WTC11 (cell line): ENCODE results near the gene MALT1. TPM values are rescaled to one million over a fixed set of nuclear protein-coding genes. Genes with fewer than 3 reads are reported as not detected.

Experiments used
- ATAC-seq: fragments of 200-7000 bp; cut with Tn5 transposase; 2 replicates; pipeline ENCODE4 v1.10.0; 2021; ENCODE audit warnings: mild to moderate bottlenecking, moderate library complexity
- CTCF ChIA-PET: fragments of 300-600 bp; sonication (Branson Sonifier 250); formaldehyde crosslinking; loops from one replicate; lab custom pipeline; 2021; ENCODE audit warnings: antibody characterized with exemption; lab: Charles Lee
- POLR2A ChIA-PET: fragments of 350-600 bp; sonication (Branson Sonifier 250); formaldehyde crosslinking; loops from one replicate; lab custom pipeline; 2021; ENCODE audit warnings: antibody characterized with exemption; lab: Charles Lee
- DNase-seq: peaks from one replicate; pipeline ENCODE4 v3.0.0; 2021; ENCODE audit warnings: low spot score
- H3K27ac Mint-ChIP-seq: 2 replicates; pipeline ENCODE4 v1.8.0; 2021; ENCODE audit warnings: mixed read lengths
- H3K27me3 Mint-ChIP-seq: 2 replicates; pipeline ENCODE4 v1.8.0; 2021; ENCODE audit warnings: low read depth, mild to moderate bottlenecking, moderate library complexity, mixed read lengths
- H3K36me3 Mint-ChIP-seq: 2 replicates; pipeline ENCODE4 v1.8.0; 2021; ENCODE audit warnings: mixed read lengths
- H3K4me1 Mint-ChIP-seq: 2 replicates; pipeline ENCODE4 v1.8.0; 2022; ENCODE audit warnings: mixed read lengths
- H3K4me3 Mint-ChIP-seq: 2 replicates; pipeline ENCODE4 v1.8.0; 2021; ENCODE audit warnings: mild to moderate bottlenecking, moderate library complexity, mixed read lengths
- H3K9me3 Mint-ChIP-seq: 2 replicates; pipeline ENCODE4 v1.8.0; 2021; ENCODE audit warnings: mixed read lengths
- CBFB ChIP-seq: sonication (generic); formaldehyde crosslinking; IDR thresholded peaks from 2 replicates; pipeline ENCODE4 v1.8.1; 2022; ENCODE audit warnings: mild to moderate bottlenecking, low read depth, missing genetic modification reagents
- FOXP1 ChIP-seq: sonication (generic); formaldehyde crosslinking; IDR thresholded peaks from 2 replicates; pipeline ENCODE4 v1.8.0; 2022; ENCODE audit warnings: missing genetic modification reagents, mild to moderate bottlenecking, moderate library complexity, borderline replicate concordance
- JAZF1 ChIP-seq: fragments of 250-450 bp; sonication (Bioruptor Pico); IDR thresholded peaks from 2 replicates; pipeline ENCODE4 v1.9.0; 2021; ENCODE audit warnings: moderate library complexity, mild to moderate bottlenecking, inconsistent platforms
- JUN ChIP-seq: sonication (generic); formaldehyde crosslinking; IDR thresholded peaks from 2 replicates; pipeline ENCODE4 v1.8.0; 2023; ENCODE audit warnings: mild to moderate bottlenecking, missing genetic modification reagents
- KAT7 ChIP-seq: sonication (generic); formaldehyde crosslinking; IDR thresholded peaks from 2 replicates; pipeline ENCODE4 v1.8.1; 2023; ENCODE audit warnings: missing genetic modification reagents, mild to moderate bottlenecking, borderline replicate concordance
- NR1H2 ChIP-seq: sonication (generic); formaldehyde crosslinking; IDR thresholded peaks from 2 replicates; pipeline ENCODE4 v1.9.0; 2021; ENCODE audit warnings: mild to moderate bottlenecking, moderate library complexity, missing genetic modification reagents
- TCF7 ChIP-seq: sonication (generic); formaldehyde crosslinking; IDR thresholded peaks from 2 replicates; pipeline ENCODE4 v1.8.0; 2022; ENCODE audit warnings: mild to moderate bottlenecking, low read depth, missing genetic modification reagents, moderate library complexity
- ZBTB21 ChIP-seq: sonication (generic); formaldehyde crosslinking; IDR thresholded peaks from 2 replicates; pipeline ENCODE4 v1.8.1; 2023; ENCODE audit warnings: mild to moderate bottlenecking, missing genetic modification reagents, borderline replicate concordance
- ZNF263 ChIP-seq: sonication (generic); formaldehyde crosslinking; IDR thresholded peaks from 2 replicates; pipeline ENCODE4 v1.8.1; 2022; ENCODE audit warnings: low read depth, mild to moderate bottlenecking, moderate library complexity, missing genetic modification reagents
- total RNA-seq: library from RNA; stranded (reverse); gene quantifications from 3 replicates; pipeline ENCODE4 v1.2.3, GENCODE V29; 2021
- TF ChIP-seq, protein P1 (sequence below): sonication (generic); formaldehyde crosslinking; IDR thresholded peaks from 2 replicates; pipeline ENCODE4 v1.8.0; 2022; ENCODE audit warnings: mild to moderate bottlenecking, missing genetic modification reagents
- TF ChIP-seq, protein P2 (sequence below): fragments of 250-450 bp; sonication (Bioruptor Pico); IDR thresholded peaks from 2 replicates; pipeline ENCODE4 v1.9.0; 2021; ENCODE audit warnings: mild to moderate bottlenecking, borderline replicate concordance
- TF ChIP-seq, protein P3 (sequence below): sonication (generic); formaldehyde crosslinking; IDR thresholded peaks from 2 replicates; pipeline ENCODE4 v1.8.1; 2022; ENCODE audit warnings: mild to moderate bottlenecking, missing genetic modification reagents, moderate library complexity, borderline replicate concordance
- TF ChIP-seq, protein P4 (sequence below): fragments of 250-450 bp; sonication (Bioruptor Pico); IDR thresholded peaks from 2 replicates; pipeline ENCODE4 v2.1.2; 2022; ENCODE audit warnings: mild to moderate bottlenecking, moderate library complexity
- TF ChIP-seq, protein P5 (sequence below): sonication (generic); formaldehyde crosslinking; IDR thresholded peaks from 2 replicates; pipeline ENCODE4 v1.8.1; 2023; ENCODE audit warnings: mild to moderate bottlenecking, missing genetic modification reagents, moderate library complexity
- TF ChIP-seq, protein P6 (sequence below): sonication (generic); formaldehyde crosslinking; IDR thresholded peaks from 2 replicates; pipeline ENCODE4 v1.8.1; 2023; ENCODE audit warnings: mild to moderate bottlenecking, missing genetic modification reagents
- TF ChIP-seq, protein P7 (sequence below): sonication (generic); formaldehyde crosslinking; IDR thresholded peaks from 2 replicates; pipeline ENCODE4 v1.8.1; 2023; ENCODE audit warnings: mild to moderate bottlenecking, missing genetic modification reagents, moderate library complexity
- TF ChIP-seq, protein P8 (sequence below): sonication (generic); formaldehyde crosslinking; conservative IDR thresholded peaks from 2 replicates; pipeline ENCODE4 v1.8.1; 2023; ENCODE audit warnings: mild to moderate bottlenecking, low read depth, missing genetic modification reagents, moderate library complexity
- TF ChIP-seq, protein P9 (sequence below): sonication (generic); formaldehyde crosslinking; IDR thresholded peaks from 2 replicates; pipeline ENCODE4 v1.8.1; 2023; ENCODE audit warnings: mild to moderate bottlenecking, missing genetic modification reagents, borderline replicate concordance

Gene MALT1
- total RNA-seq, 1 experiment from 2014 or later: 13.2 TPM

DNA sequence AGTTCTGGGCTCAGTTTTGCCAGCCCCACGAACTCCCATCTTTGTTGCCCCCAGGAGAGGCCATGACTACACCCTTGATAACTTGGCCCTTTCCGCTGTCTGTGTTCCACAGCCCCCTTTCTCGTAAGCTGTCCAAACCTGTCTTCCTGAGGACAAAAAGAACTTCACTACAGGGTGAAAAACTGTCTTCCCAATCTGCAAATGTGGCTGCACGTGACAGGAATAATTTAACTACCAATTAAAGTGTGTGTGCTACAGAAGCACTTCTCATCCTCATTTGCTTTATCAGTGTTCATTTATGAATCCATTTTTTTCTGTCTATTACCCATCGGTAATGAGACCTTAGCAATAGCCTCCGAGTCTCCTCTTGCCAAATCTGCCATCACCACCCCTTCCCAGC is 33.3 kb upstream of the MALT1 start:
- Mint-ChIP-seq H3K4me1 (peaks cover 15% of the 10 kb centered on the region), H3K27me3 (peaks cover 9% of the 10 kb centered on the region), H3K4me3 (no peak overlapping the region), H3K9me3 (no peaks in the 10 kb centered on the region), H3K27ac (no peak overlapping the region), H3K36me3 (no peaks in the 10 kb centered on the region)
- POLR2A ChIA-PET: no interaction called here
- ATAC-seq (no peak), DNase-seq (no peak)
- CTCF ChIA-PET: no interaction called here
- no peak for TF ChIP-seq CBFB
- TF ChIP-seq NR1H2: no peak
- TF ChIP-seq KAT7 (CRISPR knock-in tag): no peak
- TF ChIP-seq, protein P1, sequence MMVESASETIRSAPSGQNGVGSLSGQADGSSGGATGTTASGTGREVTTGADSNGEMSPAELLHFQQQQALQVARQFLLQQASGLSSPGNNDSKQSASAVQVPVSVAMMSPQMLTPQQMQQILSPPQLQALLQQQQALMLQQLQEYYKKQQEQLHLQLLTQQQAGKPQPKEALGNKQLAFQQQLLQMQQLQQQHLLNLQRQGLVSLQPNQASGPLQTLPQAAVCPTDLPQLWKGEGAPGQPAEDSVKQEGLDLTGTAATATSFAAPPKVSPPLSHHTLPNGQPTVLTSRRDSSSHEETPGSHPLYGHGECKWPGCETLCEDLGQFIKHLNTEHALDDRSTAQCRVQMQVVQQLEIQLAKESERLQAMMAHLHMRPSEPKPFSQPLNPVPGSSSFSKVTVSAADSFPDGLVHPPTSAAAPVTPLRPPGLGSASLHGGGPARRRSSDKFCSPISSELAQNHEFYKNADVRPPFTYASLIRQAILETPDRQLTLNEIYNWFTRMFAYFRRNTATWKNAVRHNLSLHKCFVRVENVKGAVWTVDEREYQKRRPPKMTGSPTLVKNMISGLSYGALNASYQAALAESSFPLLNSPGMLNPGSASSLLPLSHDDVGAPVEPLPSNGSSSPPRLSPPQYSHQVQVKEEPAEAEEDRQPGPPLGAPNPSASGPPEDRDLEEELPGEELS (CRISPR knock-in tag): no peak
- TF ChIP-seq FOXP1 (CRISPR knock-in tag): no peak
- TF ChIP-seq, protein P2, sequence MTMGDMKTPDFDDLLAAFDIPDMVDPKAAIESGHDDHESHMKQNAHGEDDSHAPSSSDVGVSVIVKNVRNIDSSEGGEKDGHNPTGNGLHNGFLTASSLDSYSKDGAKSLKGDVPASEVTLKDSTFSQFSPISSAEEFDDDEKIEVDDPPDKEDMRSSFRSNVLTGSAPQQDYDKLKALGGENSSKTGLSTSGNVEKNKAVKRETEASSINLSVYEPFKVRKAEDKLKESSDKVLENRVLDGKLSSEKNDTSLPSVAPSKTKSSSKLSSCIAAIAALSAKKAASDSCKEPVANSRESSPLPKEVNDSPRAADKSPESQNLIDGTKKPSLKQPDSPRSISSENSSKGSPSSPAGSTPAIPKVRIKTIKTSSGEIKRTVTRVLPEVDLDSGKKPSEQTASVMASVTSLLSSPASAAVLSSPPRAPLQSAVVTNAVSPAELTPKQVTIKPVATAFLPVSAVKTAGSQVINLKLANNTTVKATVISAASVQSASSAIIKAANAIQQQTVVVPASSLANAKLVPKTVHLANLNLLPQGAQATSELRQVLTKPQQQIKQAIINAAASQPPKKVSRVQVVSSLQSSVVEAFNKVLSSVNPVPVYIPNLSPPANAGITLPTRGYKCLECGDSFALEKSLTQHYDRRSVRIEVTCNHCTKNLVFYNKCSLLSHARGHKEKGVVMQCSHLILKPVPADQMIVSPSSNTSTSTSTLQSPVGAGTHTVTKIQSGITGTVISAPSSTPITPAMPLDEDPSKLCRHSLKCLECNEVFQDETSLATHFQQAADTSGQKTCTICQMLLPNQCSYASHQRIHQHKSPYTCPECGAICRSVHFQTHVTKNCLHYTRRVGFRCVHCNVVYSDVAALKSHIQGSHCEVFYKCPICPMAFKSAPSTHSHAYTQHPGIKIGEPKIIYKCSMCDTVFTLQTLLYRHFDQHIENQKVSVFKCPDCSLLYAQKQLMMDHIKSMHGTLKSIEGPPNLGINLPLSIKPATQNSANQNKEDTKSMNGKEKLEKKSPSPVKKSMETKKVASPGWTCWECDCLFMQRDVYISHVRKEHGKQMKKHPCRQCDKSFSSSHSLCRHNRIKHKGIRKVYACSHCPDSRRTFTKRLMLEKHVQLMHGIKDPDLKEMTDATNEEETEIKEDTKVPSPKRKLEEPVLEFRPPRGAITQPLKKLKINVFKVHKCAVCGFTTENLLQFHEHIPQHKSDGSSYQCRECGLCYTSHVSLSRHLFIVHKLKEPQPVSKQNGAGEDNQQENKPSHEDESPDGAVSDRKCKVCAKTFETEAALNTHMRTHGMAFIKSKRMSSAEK (CRISPR knock-in tag): no peak
- no peak for TF ChIP-seq ZBTB21 (CRISPR knock-in tag)
- TF ChIP-seq, protein P3, sequence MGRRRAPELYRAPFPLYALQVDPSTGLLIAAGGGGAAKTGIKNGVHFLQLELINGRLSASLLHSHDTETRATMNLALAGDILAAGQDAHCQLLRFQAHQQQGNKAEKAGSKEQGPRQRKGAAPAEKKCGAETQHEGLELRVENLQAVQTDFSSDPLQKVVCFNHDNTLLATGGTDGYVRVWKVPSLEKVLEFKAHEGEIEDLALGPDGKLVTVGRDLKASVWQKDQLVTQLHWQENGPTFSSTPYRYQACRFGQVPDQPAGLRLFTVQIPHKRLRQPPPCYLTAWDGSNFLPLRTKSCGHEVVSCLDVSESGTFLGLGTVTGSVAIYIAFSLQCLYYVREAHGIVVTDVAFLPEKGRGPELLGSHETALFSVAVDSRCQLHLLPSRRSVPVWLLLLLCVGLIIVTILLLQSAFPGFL (CRISPR knock-in tag): no peak
- no peak for TF ChIP-seq JAZF1 (CRISPR knock-in tag)
- TF ChIP-seq, protein P4, sequence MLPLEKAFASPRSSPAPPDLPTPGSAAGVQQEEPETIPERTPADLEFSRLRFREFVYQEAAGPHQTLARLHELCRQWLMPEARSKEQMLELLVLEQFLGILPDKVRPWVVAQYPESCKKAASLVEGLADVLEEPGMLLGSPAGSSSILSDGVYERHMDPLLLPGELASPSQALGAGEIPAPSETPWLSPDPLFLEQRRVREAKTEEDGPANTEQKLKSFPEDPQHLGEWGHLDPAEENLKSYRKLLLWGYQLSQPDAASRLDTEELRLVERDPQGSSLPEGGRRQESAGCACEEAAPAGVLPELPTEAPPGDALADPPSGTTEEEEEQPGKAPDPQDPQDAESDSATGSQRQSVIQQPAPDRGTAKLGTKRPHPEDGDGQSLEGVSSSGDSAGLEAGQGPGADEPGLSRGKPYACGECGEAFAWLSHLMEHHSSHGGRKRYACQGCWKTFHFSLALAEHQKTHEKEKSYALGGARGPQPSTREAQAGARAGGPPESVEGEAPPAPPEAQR (CRISPR knock-in tag): no peak
- no peak for TF ChIP-seq TCF7
- TF ChIP-seq, protein P5, sequence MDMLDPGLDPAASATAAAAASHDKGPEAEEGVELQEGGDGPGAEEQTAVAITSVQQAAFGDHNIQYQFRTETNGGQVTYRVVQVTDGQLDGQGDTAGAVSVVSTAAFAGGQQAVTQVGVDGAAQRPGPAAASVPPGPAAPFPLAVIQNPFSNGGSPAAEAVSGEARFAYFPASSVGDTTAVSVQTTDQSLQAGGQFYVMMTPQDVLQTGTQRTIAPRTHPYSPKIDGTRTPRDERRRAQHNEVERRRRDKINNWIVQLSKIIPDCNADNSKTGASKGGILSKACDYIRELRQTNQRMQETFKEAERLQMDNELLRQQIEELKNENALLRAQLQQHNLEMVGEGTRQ: no peak
- TF ChIP-seq JUN: no peak
- no peak for TF ChIP-seq ZNF263 (CRISPR knock-in tag)
- TF ChIP-seq, protein P6, sequence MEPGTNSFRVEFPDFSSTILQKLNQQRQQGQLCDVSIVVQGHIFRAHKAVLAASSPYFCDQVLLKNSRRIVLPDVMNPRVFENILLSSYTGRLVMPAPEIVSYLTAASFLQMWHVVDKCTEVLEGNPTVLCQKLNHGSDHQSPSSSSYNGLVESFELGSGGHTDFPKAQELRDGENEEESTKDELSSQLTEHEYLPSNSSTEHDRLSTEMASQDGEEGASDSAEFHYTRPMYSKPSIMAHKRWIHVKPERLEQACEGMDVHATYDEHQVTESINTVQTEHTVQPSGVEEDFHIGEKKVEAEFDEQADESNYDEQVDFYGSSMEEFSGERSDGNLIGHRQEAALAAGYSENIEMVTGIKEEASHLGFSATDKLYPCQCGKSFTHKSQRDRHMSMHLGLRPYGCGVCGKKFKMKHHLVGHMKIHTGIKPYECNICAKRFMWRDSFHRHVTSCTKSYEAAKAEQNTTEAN: no peak
- TF ChIP-seq, protein P7, sequence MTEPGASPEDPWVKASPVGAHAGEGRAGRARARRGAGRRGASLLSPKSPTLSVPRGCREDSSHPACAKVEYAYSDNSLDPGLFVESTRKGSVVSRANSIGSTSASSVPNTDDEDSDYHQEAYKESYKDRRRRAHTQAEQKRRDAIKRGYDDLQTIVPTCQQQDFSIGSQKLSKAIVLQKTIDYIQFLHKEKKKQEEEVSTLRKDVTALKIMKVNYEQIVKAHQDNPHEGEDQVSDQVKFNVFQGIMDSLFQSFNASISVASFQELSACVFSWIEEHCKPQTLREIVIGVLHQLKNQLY (CRISPR knock-in tag): no peak
- TF ChIP-seq, protein P8, sequence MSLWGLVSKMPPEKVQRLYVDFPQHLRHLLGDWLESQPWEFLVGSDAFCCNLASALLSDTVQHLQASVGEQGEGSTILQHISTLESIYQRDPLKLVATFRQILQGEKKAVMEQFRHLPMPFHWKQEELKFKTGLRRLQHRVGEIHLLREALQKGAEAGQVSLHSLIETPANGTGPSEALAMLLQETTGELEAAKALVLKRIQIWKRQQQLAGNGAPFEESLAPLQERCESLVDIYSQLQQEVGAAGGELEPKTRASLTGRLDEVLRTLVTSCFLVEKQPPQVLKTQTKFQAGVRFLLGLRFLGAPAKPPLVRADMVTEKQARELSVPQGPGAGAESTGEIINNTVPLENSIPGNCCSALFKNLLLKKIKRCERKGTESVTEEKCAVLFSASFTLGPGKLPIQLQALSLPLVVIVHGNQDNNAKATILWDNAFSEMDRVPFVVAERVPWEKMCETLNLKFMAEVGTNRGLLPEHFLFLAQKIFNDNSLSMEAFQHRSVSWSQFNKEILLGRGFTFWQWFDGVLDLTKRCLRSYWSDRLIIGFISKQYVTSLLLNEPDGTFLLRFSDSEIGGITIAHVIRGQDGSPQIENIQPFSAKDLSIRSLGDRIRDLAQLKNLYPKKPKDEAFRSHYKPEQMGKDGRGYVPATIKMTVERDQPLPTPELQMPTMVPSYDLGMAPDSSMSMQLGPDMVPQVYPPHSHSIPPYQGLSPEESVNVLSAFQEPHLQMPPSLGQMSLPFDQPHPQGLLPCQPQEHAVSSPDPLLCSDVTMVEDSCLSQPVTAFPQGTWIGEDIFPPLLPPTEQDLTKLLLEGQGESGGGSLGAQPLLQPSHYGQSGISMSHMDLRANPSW (CRISPR knock-in tag): no peak
- TF ChIP-seq, protein P9, sequence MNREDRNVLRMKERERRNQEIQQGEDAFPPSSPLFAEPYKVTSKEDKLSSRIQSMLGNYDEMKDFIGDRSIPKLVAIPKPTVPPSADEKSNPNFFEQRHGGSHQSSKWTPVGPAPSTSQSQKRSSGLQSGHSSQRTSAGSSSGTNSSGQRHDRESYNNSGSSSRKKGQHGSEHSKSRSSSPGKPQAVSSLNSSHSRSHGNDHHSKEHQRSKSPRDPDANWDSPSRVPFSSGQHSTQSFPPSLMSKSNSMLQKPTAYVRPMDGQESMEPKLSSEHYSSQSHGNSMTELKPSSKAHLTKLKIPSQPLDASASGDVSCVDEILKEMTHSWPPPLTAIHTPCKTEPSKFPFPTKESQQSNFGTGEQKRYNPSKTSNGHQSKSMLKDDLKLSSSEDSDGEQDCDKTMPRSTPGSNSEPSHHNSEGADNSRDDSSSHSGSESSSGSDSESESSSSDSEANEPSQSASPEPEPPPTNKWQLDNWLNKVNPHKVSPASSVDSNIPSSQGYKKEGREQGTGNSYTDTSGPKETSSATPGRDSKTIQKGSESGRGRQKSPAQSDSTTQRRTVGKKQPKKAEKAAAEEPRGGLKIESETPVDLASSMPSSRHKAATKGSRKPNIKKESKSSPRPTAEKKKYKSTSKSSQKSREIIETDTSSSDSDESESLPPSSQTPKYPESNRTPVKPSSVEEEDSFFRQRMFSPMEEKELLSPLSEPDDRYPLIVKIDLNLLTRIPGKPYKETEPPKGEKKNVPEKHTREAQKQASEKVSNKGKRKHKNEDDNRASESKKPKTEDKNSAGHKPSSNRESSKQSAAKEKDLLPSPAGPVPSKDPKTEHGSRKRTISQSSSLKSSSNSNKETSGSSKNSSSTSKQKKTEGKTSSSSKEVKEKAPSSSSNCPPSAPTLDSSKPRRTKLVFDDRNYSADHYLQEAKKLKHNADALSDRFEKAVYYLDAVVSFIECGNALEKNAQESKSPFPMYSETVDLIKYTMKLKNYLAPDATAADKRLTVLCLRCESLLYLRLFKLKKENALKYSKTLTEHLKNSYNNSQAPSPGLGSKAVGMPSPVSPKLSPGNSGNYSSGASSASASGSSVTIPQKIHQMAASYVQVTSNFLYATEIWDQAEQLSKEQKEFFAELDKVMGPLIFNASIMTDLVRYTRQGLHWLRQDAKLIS (CRISPR knock-in tag): no peak
